Measurements from ENCODE around the gene RBFOX2. TPM values are rescaled to one million over a fixed set of nuclear protein-coding genes. Genes with fewer than 3 reads are reported as not detected.

Gene RBFOX2
- polyA plus RNA-seq, 1 of the 3 experiments (the other 2 are of a cell fraction): 115 TPM

DNA sequence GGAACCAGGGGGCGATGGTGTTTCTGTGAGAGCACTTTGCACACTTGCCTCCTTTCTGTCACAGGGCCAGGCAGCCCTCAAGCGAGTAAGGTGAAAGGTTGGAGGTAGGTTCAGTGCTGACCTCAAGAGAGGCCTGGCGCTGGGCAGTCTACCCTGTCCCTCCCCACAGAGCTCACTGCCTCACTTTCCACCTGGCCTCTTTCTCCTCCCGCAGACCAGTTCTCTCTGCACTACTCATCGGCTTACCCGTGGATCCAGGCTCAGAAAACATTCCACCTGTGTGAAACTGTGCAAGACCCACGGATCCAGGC lies 294.2 kb downstream of the RBFOX2 start:
- no peak overlapping the region for H3K4me2 ChIP-seq
- POLR2A ChIA-PET: no interaction called here
- H3K36me3 ChIP-seq (replicated peaks in 1 of 2; ENCODE audit: control insufficient read depth in 1 of 2, insufficient read depth in 2 of 2, low read length in 1 of 2): peaks cover 16 to 28% of the 10 kb centered on the region in 2 experiments

More for the DNA sequence above, 294.2 kb downstream of the RBFOX2 start:
- H3K9ac ChIP-seq: no peak overlapping the region
- no peak overlapping the region for H3K4me3 ChIP-seq (ENCODE audit: low read depth in 2 of 2, low read length in 1 of 2)
- H3K27me3 ChIP-seq (ENCODE audit: insufficient read depth): no peaks in the 10 kb centered on the region
- H3K9me2 ChIP-seq: no peaks in the 10 kb centered on the region
- no peak for TF ChIP-seq GATA2 (CRISPR knock-in tag; IDR thresholded peaks at IDR 0.05)
- TF ChIP-seq, protein P1, sequence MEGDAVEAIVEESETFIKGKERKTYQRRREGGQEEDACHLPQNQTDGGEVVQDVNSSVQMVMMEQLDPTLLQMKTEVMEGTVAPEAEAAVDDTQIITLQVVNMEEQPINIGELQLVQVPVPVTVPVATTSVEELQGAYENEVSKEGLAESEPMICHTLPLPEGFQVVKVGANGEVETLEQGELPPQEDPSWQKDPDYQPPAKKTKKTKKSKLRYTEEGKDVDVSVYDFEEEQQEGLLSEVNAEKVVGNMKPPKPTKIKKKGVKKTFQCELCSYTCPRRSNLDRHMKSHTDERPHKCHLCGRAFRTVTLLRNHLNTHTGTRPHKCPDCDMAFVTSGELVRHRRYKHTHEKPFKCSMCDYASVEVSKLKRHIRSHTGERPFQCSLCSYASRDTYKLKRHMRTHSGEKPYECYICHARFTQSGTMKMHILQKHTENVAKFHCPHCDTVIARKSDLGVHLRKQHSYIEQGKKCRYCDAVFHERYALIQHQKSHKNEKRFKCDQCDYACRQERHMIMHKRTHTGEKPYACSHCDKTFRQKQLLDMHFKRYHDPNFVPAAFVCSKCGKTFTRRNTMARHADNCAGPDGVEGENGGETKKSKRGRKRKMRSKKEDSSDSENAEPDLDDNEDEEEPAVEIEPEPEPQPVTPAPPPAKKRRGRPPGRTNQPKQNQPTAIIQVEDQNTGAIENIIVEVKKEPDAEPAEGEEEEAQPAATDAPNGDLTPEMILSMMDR (IDR thresholded peaks at IDR 0.05): no peak
- TF ChIP-seq, protein P2, sequence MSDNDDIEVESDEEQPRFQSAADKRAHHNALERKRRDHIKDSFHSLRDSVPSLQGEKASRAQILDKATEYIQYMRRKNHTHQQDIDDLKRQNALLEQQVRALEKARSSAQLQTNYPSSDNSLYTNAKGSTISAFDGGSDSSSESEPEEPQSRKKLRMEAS (IDR thresholded peaks at IDR 0.05; ENCODE audit: low read depth): no peak
- TF ChIP-seq GABPA (IDR thresholded peaks at IDR 0.05; ENCODE audit: low read depth): no peak
- no peak for TF ChIP-seq MEF2A (IDR thresholded peaks at IDR 0.05; ENCODE audit: borderline replicate concordance, low read depth)
- no peak for TF ChIP-seq RFX5 (IDR thresholded peaks at IDR 0.05; ENCODE audit: low read length)
- TF ChIP-seq, protein P3, sequence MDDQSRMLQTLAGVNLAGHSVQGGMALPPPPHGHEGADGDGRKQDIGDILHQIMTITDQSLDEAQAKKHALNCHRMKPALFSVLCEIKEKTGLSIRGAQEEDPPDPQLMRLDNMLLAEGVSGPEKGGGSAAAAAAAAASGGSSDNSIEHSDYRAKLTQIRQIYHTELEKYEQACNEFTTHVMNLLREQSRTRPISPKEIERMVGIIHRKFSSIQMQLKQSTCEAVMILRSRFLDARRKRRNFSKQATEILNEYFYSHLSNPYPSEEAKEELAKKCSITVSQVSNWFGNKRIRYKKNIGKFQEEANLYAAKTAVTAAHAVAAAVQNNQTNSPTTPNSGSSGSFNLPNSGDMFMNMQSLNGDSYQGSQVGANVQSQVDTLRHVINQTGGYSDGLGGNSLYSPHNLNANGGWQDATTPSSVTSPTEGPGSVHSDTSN (IDR thresholded peaks at IDR 0.05): no peak
- TF ChIP-seq RXRA (IDR thresholded peaks at IDR 0.05; ENCODE audit: borderline replicate concordance, low read depth): no peak
- no peak for TF ChIP-seq TCF12 (IDR thresholded peaks at IDR 0.05)
- TF ChIP-seq MXI1 (IDR thresholded peaks at IDR 0.05; ENCODE audit: low read depth, low read length): no peak
- no peak for TF ChIP-seq CHD2 (IDR thresholded peaks at IDR 0.05; ENCODE audit: low read length, partially characterized antibody)
- TF ChIP-seq, protein P4, sequence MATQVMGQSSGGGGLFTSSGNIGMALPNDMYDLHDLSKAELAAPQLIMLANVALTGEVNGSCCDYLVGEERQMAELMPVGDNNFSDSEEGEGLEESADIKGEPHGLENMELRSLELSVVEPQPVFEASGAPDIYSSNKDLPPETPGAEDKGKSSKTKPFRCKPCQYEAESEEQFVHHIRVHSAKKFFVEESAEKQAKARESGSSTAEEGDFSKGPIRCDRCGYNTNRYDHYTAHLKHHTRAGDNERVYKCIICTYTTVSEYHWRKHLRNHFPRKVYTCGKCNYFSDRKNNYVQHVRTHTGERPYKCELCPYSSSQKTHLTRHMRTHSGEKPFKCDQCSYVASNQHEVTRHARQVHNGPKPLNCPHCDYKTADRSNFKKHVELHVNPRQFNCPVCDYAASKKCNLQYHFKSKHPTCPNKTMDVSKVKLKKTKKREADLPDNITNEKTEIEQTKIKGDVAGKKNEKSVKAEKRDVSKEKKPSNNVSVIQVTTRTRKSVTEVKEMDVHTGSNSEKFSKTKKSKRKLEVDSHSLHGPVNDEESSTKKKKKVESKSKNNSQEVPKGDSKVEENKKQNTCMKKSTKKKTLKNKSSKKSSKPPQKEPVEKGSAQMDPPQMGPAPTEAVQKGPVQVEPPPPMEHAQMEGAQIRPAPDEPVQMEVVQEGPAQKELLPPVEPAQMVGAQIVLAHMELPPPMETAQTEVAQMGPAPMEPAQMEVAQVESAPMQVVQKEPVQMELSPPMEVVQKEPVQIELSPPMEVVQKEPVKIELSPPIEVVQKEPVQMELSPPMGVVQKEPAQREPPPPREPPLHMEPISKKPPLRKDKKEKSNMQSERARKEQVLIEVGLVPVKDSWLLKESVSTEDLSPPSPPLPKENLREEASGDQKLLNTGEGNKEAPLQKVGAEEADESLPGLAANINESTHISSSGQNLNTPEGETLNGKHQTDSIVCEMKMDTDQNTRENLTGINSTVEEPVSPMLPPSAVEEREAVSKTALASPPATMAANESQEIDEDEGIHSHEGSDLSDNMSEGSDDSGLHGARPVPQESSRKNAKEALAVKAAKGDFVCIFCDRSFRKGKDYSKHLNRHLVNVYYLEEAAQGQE (IDR thresholded peaks at IDR 0.05; ENCODE audit: low read depth, low read length): no peak
- TF ChIP-seq, protein P5, sequence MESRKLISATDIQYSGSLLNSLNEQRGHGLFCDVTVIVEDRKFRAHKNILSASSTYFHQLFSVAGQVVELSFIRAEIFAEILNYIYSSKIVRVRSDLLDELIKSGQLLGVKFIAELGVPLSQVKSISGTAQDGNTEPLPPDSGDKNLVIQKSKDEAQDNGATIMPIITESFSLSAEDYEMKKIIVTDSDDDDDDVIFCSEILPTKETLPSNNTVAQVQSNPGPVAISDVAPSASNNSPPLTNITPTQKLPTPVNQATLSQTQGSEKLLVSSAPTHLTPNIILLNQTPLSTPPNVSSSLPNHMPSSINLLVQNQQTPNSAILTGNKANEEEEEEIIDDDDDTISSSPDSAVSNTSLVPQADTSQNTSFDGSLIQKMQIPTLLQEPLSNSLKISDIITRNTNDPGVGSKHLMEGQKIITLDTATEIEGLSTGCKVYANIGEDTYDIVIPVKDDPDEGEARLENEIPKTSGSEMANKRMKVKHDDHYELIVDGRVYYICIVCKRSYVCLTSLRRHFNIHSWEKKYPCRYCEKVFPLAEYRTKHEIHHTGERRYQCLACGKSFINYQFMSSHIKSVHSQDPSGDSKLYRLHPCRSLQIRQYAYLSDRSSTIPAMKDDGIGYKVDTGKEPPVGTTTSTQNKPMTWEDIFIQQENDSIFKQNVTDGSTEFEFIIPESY (IDR thresholded peaks at IDR 0.05; ENCODE audit: borderline replicate concordance, low read depth): no peak
- TF ChIP-seq TAF1 (IDR thresholded peaks at IDR 0.05; ENCODE audit: borderline replicate concordance, low read depth, low read length): no peak
- no peak for TF ChIP-seq FOSL2 (IDR thresholded peaks at IDR 0.05; ENCODE audit: borderline replicate concordance, low read depth)
- no peak for TF ChIP-seq RCOR1 (IDR thresholded peaks at IDR 0.05; ENCODE audit: low read length)
- TF ChIP-seq JUND (IDR thresholded peaks at IDR 0.05): no peak
- TF ChIP-seq YY1 (IDR thresholded peaks at IDR 0.05; ENCODE audit: low read depth): no peak
- TF ChIP-seq, protein P6, sequence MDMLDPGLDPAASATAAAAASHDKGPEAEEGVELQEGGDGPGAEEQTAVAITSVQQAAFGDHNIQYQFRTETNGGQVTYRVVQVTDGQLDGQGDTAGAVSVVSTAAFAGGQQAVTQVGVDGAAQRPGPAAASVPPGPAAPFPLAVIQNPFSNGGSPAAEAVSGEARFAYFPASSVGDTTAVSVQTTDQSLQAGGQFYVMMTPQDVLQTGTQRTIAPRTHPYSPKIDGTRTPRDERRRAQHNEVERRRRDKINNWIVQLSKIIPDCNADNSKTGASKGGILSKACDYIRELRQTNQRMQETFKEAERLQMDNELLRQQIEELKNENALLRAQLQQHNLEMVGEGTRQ (IDR thresholded peaks at IDR 0.05; ENCODE audit: borderline replicate concordance, low read depth, low read length): no peak
- TF ChIP-seq SIN3A (IDR thresholded peaks at IDR 0.05; ENCODE audit: borderline replicate concordance, low read depth, low read length): no peak
- no peaks in the 10 kb centered on the region for H3K79me2 ChIP-seq (ENCODE audit: insufficient read depth)
- WGBS (ENCODE audit: low lambda C conversion rate): 90% methylated on average over 7 of the region's 7 CpGs
- H3K27ac ChIP-seq (ENCODE audit: low read depth in 2 of 2, low read length in 1 of 2): no peak overlapping the region
- no peaks in the 10 kb centered on the region for H4K20me1 ChIP-seq (ENCODE audit: insufficient read depth)
- H2AFZ ChIP-seq (ENCODE audit: low read depth): no peak overlapping the region
- peaks cover 0 to 2% of the 10 kb centered on the region in 2 experiments; a peak in 1 of 4 replicates for H3K4me1 ChIP-seq (ENCODE audit: control insufficient read depth in 1 of 2, insufficient read depth in 2 of 2, low read depth in 1 of 2, low read length in 1 of 2)
- no peak for DNase-seq
- CTCF ChIA-PET: interaction anchor here (1.8 kb wide), 1 partner anchor 13 kb away, joined by 6 read pairs; no protein-coding TSS in a partner anchor
- H3F3A ChIP-seq (replicated peaks; ENCODE audit: insufficient read depth): peaks cover 6% of the 10 kb centered on the region
- no peaks in the 10 kb centered on the region for H3K9me3 ChIP-seq
